Measurements from ENCODE around the gene GUCY1A1.

GUCY1A1 gene

GRCh38 chr4:155722816-155723499 lies 56.3 kb downstream of the GUCY1A1 start:
- no peak for TF ChIP-seq CTCF (conservative IDR thresholded peaks at IDR 0.05)
- no peak overlapping the region for H3K27ac ChIP-seq

GRCh38 chr4:155724731-155725130 lies 58.1 kb downstream of the GUCY1A1 start:
- no peak for TF ChIP-seq CTCF (conservative IDR thresholded peaks at IDR 0.05)

GRCh38 chr4:155734065-155734464 lies 67.4 kb downstream of the GUCY1A1 start:
- TF ChIP-seq CTCF (conservative IDR thresholded peaks at IDR 0.05): no peak
- no peak overlapping the region for H3K27ac ChIP-seq

More at GRCh38 chr4:155724731-155725130, 58.1 kb downstream of the GUCY1A1 start:
- no peak overlapping the region for H3K27ac ChIP-seq

- no peak for TF ChIP-seq CTCF (conservative IDR thresholded peaks at IDR 0.05)
- H3K27ac ChIP-seq: no peak overlapping the region
These were observed 68.3 kb downstream of the GUCY1A1 start for GRCh38 chr4:155734951-155735350.

- no peak overlapping the region for H3K27ac ChIP-seq
- no peak for TF ChIP-seq CTCF (conservative IDR thresholded peaks at IDR 0.05)
These were observed 68.8 kb downstream of the GUCY1A1 start for GRCh38 chr4:155735496-155735895.

GRCh38 chr4:155738548-155738947 lies 71.9 kb downstream of the GUCY1A1 start:
- no peak for TF ChIP-seq CTCF (conservative IDR thresholded peaks at IDR 0.05)
- H3K27ac ChIP-seq: no peak overlapping the region

- H3K27ac ChIP-seq: no peak overlapping the region
- no peak for TF ChIP-seq CTCF (conservative IDR thresholded peaks at IDR 0.05)
These were observed 74.9 kb downstream of the GUCY1A1 start for GRCh38 chr4:155741546-155741945.

Data from VCaP (cell line).